SK-N-SH treated with all-trans-retinoic acid at 6 μM for 48 hours (cell line): ENCODE results near the gene ZNF175.

ENCODE experiments used
- ATAC-seq: fragments of 200-7000 bp; cut with Tn5 transposase; 3 replicates; pipeline ENCODE4 v1.9.1; 2020; ENCODE audit warnings: mild to moderate bottlenecking, moderate library complexity
- ARNTL ChIP-seq: fragments of 450-650 bp; formaldehyde crosslinking; IDR thresholded peaks from 2 replicates; pipeline ENCODE4 v1.5.0; 2020; ENCODE audit warnings: low read depth, mild to moderate bottlenecking, moderate library complexity, borderline replicate concordance
- BACH2 ChIP-seq: fragments of 250-450 bp; sonication (Bioruptor Pico); IDR thresholded peaks from 2 replicates; pipeline ENCODE4 v1.9.0; 2021; ENCODE audit warnings: mild to moderate bottlenecking, borderline replicate concordance
- CSDC2 ChIP-seq: fragments of 250-450 bp; sonication (Bioruptor Pico); IDR thresholded peaks from 2 replicates; pipeline ENCODE4 v1.5.0; 2020; ENCODE audit warnings: mild to moderate bottlenecking, moderate library complexity
- ESRRG ChIP-seq: fragments of 250-450 bp; sonication (Bioruptor Pico); IDR thresholded peaks from 2 replicates; pipeline ENCODE4 v1.6.1; 2021; ENCODE audit warnings: mild to moderate bottlenecking
- ISL1 ChIP-seq: fragments of 250-450 bp; sonication (Bioruptor Pico); IDR thresholded peaks from 2 replicates; pipeline ENCODE4 v2.1.2; 2022; ENCODE audit warnings: mild to moderate bottlenecking, moderate library complexity
- OSR1 ChIP-seq: fragments of 250-450 bp; sonication (Bioruptor Pico); IDR thresholded peaks from 2 replicates; pipeline ENCODE4 v1.8.0; 2022; ENCODE audit warnings: moderate library complexity, mild to moderate bottlenecking, inconsistent platforms
- PPARA ChIP-seq: fragments of 250-450 bp; sonication (Bioruptor Pico); IDR thresholded peaks from 2 replicates; pipeline ENCODE4 v1.5.0; 2020; ENCODE audit warnings: mild to moderate bottlenecking, borderline replicate concordance
- RARB ChIP-seq: fragments of 250-450 bp; sonication (Bioruptor Pico); IDR thresholded peaks from 2 replicates; pipeline ENCODE4 v1.8.0; 2021; ENCODE audit warnings: mild to moderate bottlenecking, moderate library complexity
- TCF4 ChIP-seq: fragments of 250-450 bp; sonication (Bioruptor Pico); IDR thresholded peaks from 2 replicates; pipeline ENCODE4 v1.8.0; 2021; ENCODE audit warnings: mild to moderate bottlenecking, moderate library complexity, borderline replicate concordance
- TOX ChIP-seq: fragments of 250-450 bp; sonication (Bioruptor Pico); IDR thresholded peaks from 2 replicates; pipeline ENCODE4 v1.8.0; 2021; ENCODE audit warnings: mild to moderate bottlenecking, moderate library complexity, borderline replicate concordance
- ZC3H10 ChIP-seq: fragments of 250-450 bp; sonication (Bioruptor Pico); IDR thresholded peaks from 2 replicates; pipeline ENCODE4 v1.5.1; 2021; ENCODE audit warnings: mild to moderate bottlenecking, moderate library complexity
- ZFP3 ChIP-seq: fragments of 250-450 bp; sonication (Bioruptor Pico); IDR thresholded peaks from 2 replicates; pipeline ENCODE4 v1.5.0; 2020; ENCODE audit warnings: mild to moderate bottlenecking, moderate library complexity
- ZFP30 ChIP-seq: fragments of 450-650 bp; formaldehyde crosslinking; IDR thresholded peaks from 2 replicates; pipeline ENCODE4 v1.5.0; 2022; ENCODE audit warnings: mild to moderate bottlenecking, moderate library complexity
- ZNF565 ChIP-seq: fragments of 450-650 bp; formaldehyde crosslinking; conservative IDR thresholded peaks from 2 replicates; pipeline ENCODE4 v1.5.0; 2020; ENCODE audit warnings: low read depth, mild to moderate bottlenecking, moderate library complexity
- ZNF70 ChIP-seq: fragments of 450-650 bp; formaldehyde crosslinking; IDR thresholded peaks from 2 replicates; pipeline ENCODE4 v1.5.0; 2020; ENCODE audit warnings: mild to moderate bottlenecking, moderate library complexity
- ZNF8 ChIP-seq: fragments of 450-650 bp; formaldehyde crosslinking; IDR thresholded peaks from 2 replicates; pipeline ENCODE4 v1.5.0; 2020; ENCODE audit warnings: mild to moderate bottlenecking, moderate library complexity
- TF ChIP-seq, protein P1 (sequence below): fragments of 250-450 bp; sonication (Bioruptor Pico); IDR thresholded peaks from 2 replicates; pipeline ENCODE4 v1.5.0; 2020; ENCODE audit warnings: mild to moderate bottlenecking, moderate library complexity
- TF ChIP-seq, protein P2 (sequence below): fragments of 250-450 bp; sonication (Bioruptor Pico); IDR thresholded peaks from 2 replicates; pipeline ENCODE4 v1.5.1; 2021; ENCODE audit warnings: mild to moderate bottlenecking, moderate library complexity
- TF ChIP-seq, protein P3 (sequence below): fragments of 250-450 bp; sonication (Bioruptor Pico); IDR thresholded peaks from 2 replicates; pipeline ENCODE4 v1.8.0; 2021; ENCODE audit warnings: low read depth, mild to moderate bottlenecking, moderate library complexity, borderline replicate concordance
- TF ChIP-seq, protein P4 (sequence below): fragments of 250-450 bp; sonication (Bioruptor Pico); IDR thresholded peaks from 2 replicates; pipeline ENCODE4 v1.5.1; 2020; ENCODE audit warnings: low read depth, mild to moderate bottlenecking, moderate library complexity
- TF ChIP-seq, protein P5 (sequence below): fragments of 250-450 bp; sonication (Bioruptor Pico); IDR thresholded peaks from 2 replicates; pipeline ENCODE4 v1.8.0; 2020; ENCODE audit warnings: mild to moderate bottlenecking, moderate library complexity, borderline replicate concordance

ZNF175 gene

DNA sequence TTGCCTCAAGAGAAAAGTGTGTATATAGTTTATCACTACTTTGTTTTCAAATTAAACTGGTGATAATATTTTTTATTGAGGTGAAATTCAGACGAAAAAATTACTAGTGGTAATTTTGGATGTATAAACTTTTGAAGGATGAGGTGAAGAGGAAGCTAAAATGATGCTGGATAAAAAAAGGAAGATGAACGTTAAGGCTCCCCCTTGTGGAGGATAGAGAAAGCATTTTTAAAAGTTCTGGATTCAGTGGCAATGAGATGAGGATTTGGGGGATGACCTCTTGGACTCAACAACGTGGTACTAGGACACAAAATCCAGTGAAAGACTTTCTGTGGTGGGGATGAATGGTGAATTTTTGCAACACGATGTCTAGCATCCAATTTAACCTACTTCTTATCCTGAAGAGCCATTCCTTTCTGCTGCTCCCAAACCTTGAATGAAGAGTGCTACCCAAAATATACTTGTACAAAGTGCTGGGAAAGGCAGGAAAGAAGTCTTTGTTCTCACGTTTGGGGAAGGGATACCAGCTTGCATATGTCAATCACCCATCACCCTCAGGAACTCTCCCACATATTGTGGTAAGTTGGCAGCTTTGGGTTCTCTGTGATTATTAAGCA lies 66.4 kb downstream of the ZNF175 start (continued):
- TF ChIP-seq, protein P1, sequence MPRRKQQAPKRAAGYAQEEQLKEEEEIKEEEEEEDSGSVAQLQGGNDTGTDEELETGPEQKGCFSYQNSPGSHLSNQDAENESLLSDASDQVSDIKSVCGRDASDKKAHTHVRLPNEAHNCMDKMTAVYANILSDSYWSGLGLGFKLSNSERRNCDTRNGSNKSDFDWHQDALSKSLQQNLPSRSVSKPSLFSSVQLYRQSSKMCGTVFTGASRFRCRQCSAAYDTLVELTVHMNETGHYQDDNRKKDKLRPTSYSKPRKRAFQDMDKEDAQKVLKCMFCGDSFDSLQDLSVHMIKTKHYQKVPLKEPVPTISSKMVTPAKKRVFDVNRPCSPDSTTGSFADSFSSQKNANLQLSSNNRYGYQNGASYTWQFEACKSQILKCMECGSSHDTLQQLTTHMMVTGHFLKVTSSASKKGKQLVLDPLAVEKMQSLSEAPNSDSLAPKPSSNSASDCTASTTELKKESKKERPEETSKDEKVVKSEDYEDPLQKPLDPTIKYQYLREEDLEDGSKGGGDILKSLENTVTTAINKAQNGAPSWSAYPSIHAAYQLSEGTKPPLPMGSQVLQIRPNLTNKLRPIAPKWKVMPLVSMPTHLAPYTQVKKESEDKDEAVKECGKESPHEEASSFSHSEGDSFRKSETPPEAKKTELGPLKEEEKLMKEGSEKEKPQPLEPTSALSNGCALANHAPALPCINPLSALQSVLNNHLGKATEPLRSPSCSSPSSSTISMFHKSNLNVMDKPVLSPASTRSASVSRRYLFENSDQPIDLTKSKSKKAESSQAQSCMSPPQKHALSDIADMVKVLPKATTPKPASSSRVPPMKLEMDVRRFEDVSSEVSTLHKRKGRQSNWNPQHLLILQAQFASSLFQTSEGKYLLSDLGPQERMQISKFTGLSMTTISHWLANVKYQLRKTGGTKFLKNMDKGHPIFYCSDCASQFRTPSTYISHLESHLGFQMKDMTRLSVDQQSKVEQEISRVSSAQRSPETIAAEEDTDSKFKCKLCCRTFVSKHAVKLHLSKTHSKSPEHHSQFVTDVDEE (CRISPR knock-in tag) = no peak
- TF ChIP-seq TCF4 (CRISPR knock-in tag) = no peak
- TF ChIP-seq ZNF70 (CRISPR knock-in tag) = no peak

DNA sequence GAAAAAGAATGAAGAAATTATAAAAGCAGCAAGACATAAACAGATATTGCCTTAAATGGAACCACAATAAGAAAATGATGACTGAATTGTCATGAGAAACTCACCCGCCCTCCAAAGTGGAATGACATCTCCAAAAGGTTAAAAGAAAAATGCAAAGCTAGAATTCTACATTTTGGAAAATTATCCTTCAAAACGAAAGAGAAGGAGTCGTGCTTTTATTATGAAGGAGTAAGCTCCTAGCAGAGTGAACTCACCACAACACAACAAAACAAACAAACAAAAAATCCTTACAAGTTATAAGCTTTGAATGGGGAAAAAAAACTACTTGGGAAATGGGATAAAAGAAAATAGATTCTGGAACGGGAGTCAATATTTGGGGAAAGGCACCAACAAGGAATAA lies 68.8 kb downstream of the ZNF175 start:
- ATAC-seq = no peak
- TF ChIP-seq, protein P2, sequence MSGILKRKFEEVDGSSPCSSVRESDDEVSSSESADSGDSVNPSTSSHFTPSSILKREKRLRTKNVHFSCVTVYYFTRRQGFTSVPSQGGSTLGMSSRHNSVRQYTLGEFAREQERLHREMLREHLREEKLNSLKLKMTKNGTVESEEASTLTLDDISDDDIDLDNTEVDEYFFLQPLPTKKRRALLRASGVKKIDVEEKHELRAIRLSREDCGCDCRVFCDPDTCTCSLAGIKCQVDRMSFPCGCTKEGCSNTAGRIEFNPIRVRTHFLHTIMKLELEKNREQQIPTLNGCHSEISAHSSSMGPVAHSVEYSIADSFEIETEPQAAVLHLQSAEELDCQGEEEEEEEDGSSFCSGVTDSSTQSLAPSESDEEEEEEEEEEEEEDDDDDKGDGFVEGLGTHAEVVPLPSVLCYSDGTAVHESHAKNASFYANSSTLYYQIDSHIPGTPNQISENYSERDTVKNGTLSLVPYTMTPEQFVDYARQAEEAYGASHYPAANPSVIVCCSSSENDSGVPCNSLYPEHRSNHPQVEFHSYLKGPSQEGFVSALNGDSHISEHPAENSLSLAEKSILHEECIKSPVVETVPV (CRISPR knock-in tag) = no peak
- no peak for TF ChIP-seq ZFP30 (CRISPR knock-in tag)
- TF ChIP-seq, protein P3, sequence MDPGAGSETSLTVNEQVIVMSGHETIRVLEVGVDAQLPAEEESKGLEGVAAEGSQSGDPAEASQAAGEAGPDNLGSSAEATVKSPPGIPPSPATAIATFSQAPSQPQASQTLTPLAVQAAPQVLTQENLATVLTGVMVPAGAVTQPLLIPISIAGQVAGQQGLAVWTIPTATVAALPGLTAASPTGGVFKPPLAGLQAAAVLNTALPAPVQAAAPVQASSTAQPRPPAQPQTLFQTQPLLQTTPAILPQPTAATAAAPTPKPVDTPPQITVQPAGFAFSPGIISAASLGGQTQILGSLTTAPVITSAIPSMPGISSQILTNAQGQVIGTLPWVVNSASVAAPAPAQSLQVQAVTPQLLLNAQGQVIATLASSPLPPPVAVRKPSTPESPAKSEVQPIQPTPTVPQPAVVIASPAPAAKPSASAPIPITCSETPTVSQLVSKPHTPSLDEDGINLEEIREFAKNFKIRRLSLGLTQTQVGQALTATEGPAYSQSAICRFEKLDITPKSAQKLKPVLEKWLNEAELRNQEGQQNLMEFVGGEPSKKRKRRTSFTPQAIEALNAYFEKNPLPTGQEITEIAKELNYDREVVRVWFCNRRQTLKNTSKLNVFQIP = no peak
- no peak for TF ChIP-seq CSDC2
- no peak for TF ChIP-seq OSR1 (CRISPR knock-in tag)
- TF ChIP-seq ISL1 = no peak
- no peak for TF ChIP-seq TOX (CRISPR knock-in tag)
- no peak for TF ChIP-seq BACH2 (CRISPR knock-in tag)
- TF ChIP-seq ZFP3 (CRISPR knock-in tag) = no peak
- no peak for TF ChIP-seq ZNF70 (CRISPR knock-in tag)
- TF ChIP-seq TCF4 (CRISPR knock-in tag) = no peak
- TF ChIP-seq, protein P4, sequence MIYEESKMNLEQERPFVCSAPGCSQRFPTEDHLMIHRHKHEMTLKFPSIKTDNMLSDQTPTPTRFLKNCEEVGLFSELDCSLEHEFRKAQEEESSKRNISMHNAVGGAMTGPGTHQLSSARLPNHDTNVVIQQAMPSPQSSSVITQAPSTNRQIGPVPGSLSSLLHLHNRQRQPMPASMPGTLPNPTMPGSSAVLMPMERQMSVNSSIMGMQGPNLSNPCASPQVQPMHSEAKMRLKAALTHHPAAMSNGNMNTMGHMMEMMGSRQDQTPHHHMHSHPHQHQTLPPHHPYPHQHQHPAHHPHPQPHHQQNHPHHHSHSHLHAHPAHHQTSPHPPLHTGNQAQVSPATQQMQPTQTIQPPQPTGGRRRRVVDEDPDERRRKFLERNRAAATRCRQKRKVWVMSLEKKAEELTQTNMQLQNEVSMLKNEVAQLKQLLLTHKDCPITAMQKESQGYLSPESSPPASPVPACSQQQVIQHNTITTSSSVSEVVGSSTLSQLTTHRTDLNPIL (CRISPR knock-in tag) = no peak
- TF ChIP-seq, protein P1 (CRISPR knock-in tag) = no peak
- no peak for TF ChIP-seq PPARA (CRISPR knock-in tag)
- no peak for TF ChIP-seq ARNTL (CRISPR knock-in tag)

DNA sequence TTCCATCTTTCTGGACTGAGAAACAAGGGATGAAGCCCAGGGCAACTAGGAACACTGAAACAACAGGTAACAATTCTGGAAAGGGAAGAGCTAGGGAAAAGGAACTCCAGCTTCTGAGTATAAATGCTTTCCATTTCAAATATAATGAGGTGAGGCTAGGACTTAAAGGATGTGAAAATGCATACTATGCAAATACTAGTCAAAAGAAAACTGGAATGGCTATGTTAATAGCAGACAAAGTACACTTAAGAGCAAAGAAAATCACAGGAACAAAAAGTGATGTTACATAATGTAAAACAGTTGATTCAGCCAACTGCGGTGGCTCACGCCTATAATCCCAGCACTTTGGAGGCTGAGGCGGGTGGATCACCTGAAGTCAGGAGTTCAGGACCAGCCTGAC lies 69.3 kb downstream of the ZNF175 start:
- ATAC-seq = no peak
- TF ChIP-seq ESRRG (CRISPR knock-in tag) = no peak
- TF ChIP-seq ZNF8 = no peak
- TF ChIP-seq, protein P5, sequence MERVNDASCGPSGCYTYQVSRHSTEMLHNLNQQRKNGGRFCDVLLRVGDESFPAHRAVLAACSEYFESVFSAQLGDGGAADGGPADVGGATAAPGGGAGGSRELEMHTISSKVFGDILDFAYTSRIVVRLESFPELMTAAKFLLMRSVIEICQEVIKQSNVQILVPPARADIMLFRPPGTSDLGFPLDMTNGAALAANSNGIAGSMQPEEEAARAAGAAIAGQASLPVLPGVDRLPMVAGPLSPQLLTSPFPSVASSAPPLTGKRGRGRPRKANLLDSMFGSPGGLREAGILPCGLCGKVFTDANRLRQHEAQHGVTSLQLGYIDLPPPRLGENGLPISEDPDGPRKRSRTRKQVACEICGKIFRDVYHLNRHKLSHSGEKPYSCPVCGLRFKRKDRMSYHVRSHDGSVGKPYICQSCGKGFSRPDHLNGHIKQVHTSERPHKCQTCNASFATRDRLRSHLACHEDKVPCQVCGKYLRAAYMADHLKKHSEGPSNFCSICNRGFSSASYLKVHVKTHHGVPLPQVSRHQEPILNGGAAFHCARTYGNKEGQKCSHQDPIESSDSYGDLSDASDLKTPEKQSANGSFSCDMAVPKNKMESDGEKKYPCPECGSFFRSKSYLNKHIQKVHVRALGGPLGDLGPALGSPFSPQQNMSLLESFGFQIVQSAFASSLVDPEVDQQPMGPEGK (CRISPR knock-in tag) = no peak
- no peak for TF ChIP-seq ZNF70 (CRISPR knock-in tag)
- TF ChIP-seq, protein P1 (CRISPR knock-in tag) = no peak
- no peak for TF ChIP-seq ZNF565 (CRISPR knock-in tag)
- no peak for TF ChIP-seq ARNTL (CRISPR knock-in tag)
- no peak for TF ChIP-seq RARB (CRISPR knock-in tag)
- TF ChIP-seq ZC3H10 (CRISPR knock-in tag) = no peak
- no peak for TF ChIP-seq TOX (CRISPR knock-in tag)
- TF ChIP-seq ISL1 = no peak
- TF ChIP-seq TCF4 (CRISPR knock-in tag) = no peak
- TF ChIP-seq ZFP3 (CRISPR knock-in tag) = no peak
- no peak for TF ChIP-seq PPARA (CRISPR knock-in tag)
- TF ChIP-seq ZFP30 (CRISPR knock-in tag) = no peak
- TF ChIP-seq BACH2 (CRISPR knock-in tag) = no peak
